Measurements from ENCODE around the gene OR10P1.

- TF ChIP-seq CTCF (IDR thresholded peaks at IDR 0.05) (no peak), POLR2A (IDR thresholded peaks at IDR 0.05) (no peak)
These were observed 16.3 kb downstream of the OR10P1 start for GRCh38 chr12:55653031-55653430.
